Esophagus muscularis mucosa (tissue), 4 donors: ENCODE data around the gene CSH2.

Experiments
- CTCF ChIP-seq, 3 experiments: fragments of 200-600 bp in 2 of 3; fragments of 450-650 bp in 1 of 3; sonication (generic) in 2 of 3; IDR thresholded peaks; one replicate each; pipeline ENCODE4 v1.5.1; 2017 to 2019; ENCODE audit warnings: antibody characterized with exemption in 3 of 3, mild to moderate bottlenecking in 2 of 3, moderate library complexity in 1 of 3
- EP300 ChIP-seq: sonication (generic); formaldehyde crosslinking; IDR thresholded peaks from one replicate; pipeline ENCODE4 v1.6.1; 2017; ENCODE audit warnings: antibody characterized with exemption
- POLR2A ChIP-seq: fragments of 450-650 bp; IDR thresholded peaks from one replicate; pipeline ENCODE4 v1.6.1; 2017; ENCODE audit warnings: antibody characterized with exemption, moderate library complexity, mild to moderate bottlenecking, low read depth
- POLR2AphosphoS5 ChIP-seq, 2 donors: sonication (generic); formaldehyde crosslinking; IDR thresholded peaks; one replicate each; pipeline ENCODE4 v1.6.1; 2017; ENCODE audit warnings: antibody characterized with exemption in 2 of 2

GRCh38 chr17:63859257-63859656 is 14.2 kb downstream of the CSH2 start:
- TF ChIP-seq POLR2A (no peak), CTCF (IDR thresholded peaks at IDR 0.05) (no peak), EP300 (no peak), POLR2AphosphoS5 (IDR thresholded peaks at IDR 0.05) (no peak)
